ENCODE data around the gene PITX2.

The PITX2 gene

GRCh38 chr4:110636171-110636679 is 13.3 kb upstream of the PITX2 start:
- no peak for DNase-seq

- DNase-seq = no peak
Observed at GRCh38 chr4:110635163-110635865, 12.4 kb upstream of the PITX2 start.

- no peak for DNase-seq
Observed at GRCh38 chr4:110634350-110635162, 11.7 kb upstream of the PITX2 start.

GRCh38 chr4:110633358-110634341 is 10.8 kb upstream of the PITX2 start:
- no peak for DNase-seq

GRCh38 chr4:110632506-110633357 is 9.9 kb upstream of the PITX2 start:
- DNase-seq = no peak

- no peak for DNase-seq
Observed at GRCh38 chr4:110631584-110632505, 9.0 kb upstream of the PITX2 start.

GRCh38 chr4:110630688-110631402 is 8.0 kb upstream of the PITX2 start:
- no peak for DNase-seq

- DNase-seq = no peak
Observed at GRCh38 chr4:110629780-110630687, 7.2 kb upstream of the PITX2 start.

GRCh38 chr4:110629214-110629754 is 6.4 kb upstream of the PITX2 start:
- no peak for DNase-seq

- DNase-seq = no peak
Observed at GRCh38 chr4:110628663-110629213, 5.9 kb upstream of the PITX2 start.

- no peak for DNase-seq
Observed at GRCh38 chr4:110627977-110628662, 5.2 kb upstream of the PITX2 start.

- DNase-seq = no peak
Observed at GRCh38 chr4:110626532-110627153, 3.8 kb upstream of the PITX2 start.

GRCh38 chr4:110625576-110626257 is 2.8 kb upstream of the PITX2 start:
- no peak for DNase-seq

- DNase-seq = no peak
Observed at GRCh38 chr4:110624904-110625494, 2.1 kb upstream of the PITX2 start.

GRCh38 chr4:110624398-110624780 is 1.5 kb upstream of the PITX2 start:
- no peak for DNase-seq

- no peak for DNase-seq
Observed at GRCh38 chr4:110623718-110624397, 981 bp upstream of the PITX2 start.

Data from activated T-cell treated with anti-CD3 and anti-CD28 coated beads, Interleukin-2, amount 50 U/mL, for 1 hour (primary cell).